Measurements from ENCODE around the gene GMPPA. TPM values are rescaled to one million over a fixed set of nuclear protein-coding genes. Genes with fewer than 3 reads are reported as not detected.
A peak's percentile ranks its signal among the peaks of the same experiment; 100 is the strongest.

GMPPA gene
- total and polyA plus RNA-seq, 9 of the 15 experiments (the other 6 are each of a cell fraction or from before 2014, with no cell fraction given): 7.0 to 101 (median 66.7) TPM

GRCh38 chr2:219543596-219544358, 45.1 kb downstream of the GMPPA start, which contains the start of the genes CHPF and TMEM198 (continued):
- TF ChIP-seq ZMIZ1 (IDR thresholded peaks at IDR 0.05; ENCODE audit: low read depth in 2 of 2, low read length in 2 of 2) (no peak; a peak in 1 of 4 replicates), SNAPC5 (CRISPR knock-in tag; IDR thresholded peaks at IDR 0.05) (no peak), SREBF2 (CRISPR knock-in tag; IDR thresholded peaks at IDR 0.05) (no peak), IRF9 (tag; IDR thresholded peaks at IDR 0.05) (no peak), ZNF384 (IDR thresholded peaks at IDR 0.05; ENCODE audit: low read depth, low read length) (no peak), PCBP2 (IDR thresholded peaks at IDR 0.05; ENCODE audit: low read depth, low read length, poor library complexity, severe bottlenecking) (no peak), ZBTB5 (IDR thresholded peaks at IDR 0.05) (no peak), SMARCA5 (IDR thresholded peaks at IDR 0.05) (no peak), MYBL2 (IDR thresholded peaks at IDR 0.05; ENCODE audit: low read depth) (no peak), MYBL2 (CRISPR knock-in tag; IDR thresholded peaks at IDR 0.05; ENCODE audit: borderline replicate concordance) (no peak), NR2C1 (IDR thresholded peaks at IDR 0.05) (peak; percentile 73), NR2C1 (tag; IDR thresholded peaks at IDR 0.05) (peak; percentile 81), KLF10 (CRISPR knock-in tag; IDR thresholded peaks at IDR 0.05) (no peak), HDAC1 (IDR thresholded peaks at IDR 0.05) (0 out of 4 replicates have a peak, but pooled peaks of 1 of the 2 experiments have one; percentile 24), RNF2 (IDR thresholded peaks at IDR 0.05) (no peak), NR0B1 (IDR thresholded peaks at IDR 0.05; ENCODE audit: partially characterized antibody) (no peak), CREB3 (tag; conservative IDR thresholded peaks at IDR 0.05; ENCODE audit: low read depth) (no peak), SMAD3 (CRISPR knock-in tag; conservative IDR thresholded peaks at IDR 0.05) (no peak), POLR2AphosphoS5 (IDR thresholded peaks at IDR 0.05; ENCODE audit: control insufficient read depth, insufficient read depth, low read depth, low read length) (0 out of 2 replicates have a peak, but pooled peaks have one; percentile 18)

Measured in K562 (cell line).